Measurements from ENCODE around the gene GPR132. TPM values are rescaled to one million over a fixed set of nuclear protein-coding genes. Genes with fewer than 3 reads are reported as not detected.
A peak's percentile ranks its signal among the peaks of the same experiment; 100 is the strongest.

The GPR132 gene
- total and polyA plus RNA-seq, 9 of the 15 experiments (the other 6 are each of a cell fraction or from before 2014, with no cell fraction given) = 0.01 to 1.1 (median 0.25) TPM; not detected in 1

GRCh38 chr14:105020815-105021655 is 44.2 kb downstream of the GPR132 start, which contains the start of gene CDCA4:
CDCA4 (minus strand) TSS chr14:105021083; CDS start chr14:105011929, 9,154 bp downstream.
- peak within 1 kb of the TSS; percentile 96 for H3K27ac ChIP-seq (ENCODE audit: extremely low read depth, low read depth, low read length)
- H3K79me2 ChIP-seq (ENCODE audit: control insufficient read depth, insufficient read depth, low read length) = peaks cover 61% of the 10 kb centered on the region
- intact Hi-C loops (cut with micrococcal nuclease) (no loop called here), in situ Hi-C loops (cut with MboI) (no loop called here)
- WGBS (ENCODE audit: insufficient coverage, low coverage, missing lambda C conversion rate) = 0% methylated on average over 31 of the region's 115 CpGs
- peaks cover 25 to 36% of the 10 kb centered on the region in 2 experiments for H3K4me1 ChIP-seq (replicated peaks in 1 of 2; ENCODE audit: control insufficient read depth in 2 of 2, insufficient read depth in 2 of 2, low read length in 2 of 2)
- CTCF ChIA-PET (ENCODE audit: low intra/inter-chr PET ratio) = interaction anchor here (0.8 to 2.7 kb wide), 2 partner anchors 25 to 45 kb away, joined by 4 to 6 read pairs; no protein-coding TSS in a partner anchor
- no peaks in the 10 kb centered on the region for H3K27me3 ChIP-seq (ENCODE audit: control insufficient read depth in 2 of 2, insufficient read depth in 2 of 2, low read length in 2 of 2)
- no peaks in the 10 kb centered on the region for H3K9me3 ChIP-seq (replicated peaks; ENCODE audit: control insufficient read depth, insufficient read depth, low read depth, low read length)
- H3K4me3 ChIP-seq = peak within 1 kb of the TSS; percentile 83
- H2AFZ ChIP-seq (ENCODE audit: low read depth, low read length) = peak within 1 kb of the TSS; percentile 56
- peaks cover 17% of the 10 kb centered on the region for H4K20me1 ChIP-seq (replicated peaks; ENCODE audit: control insufficient read depth, insufficient read depth, low read length)
- peak; percentile 95 to 97 (median 97) for DNase-seq (ENCODE audit: extremely low read depth in 1 of 4, low spot score in 3 of 4)
- peak within 1 kb of the TSS; percentile 97 to 99 for H3K9ac ChIP-seq (ENCODE audit: insufficient read depth in 1 of 2, low read depth in 2 of 2, low read length in 2 of 2)
- FAIRE-seq = peak; percentile 74
- POLR2A ChIA-PET = interaction anchor here (0.6 to 2.9 kb wide), 8 partner anchors 9 to 286 kb away, joined by 3 to 16 read pairs (median 4); no protein-coding TSS in a partner anchor
- H3K4me2 ChIP-seq (ENCODE audit: insufficient read depth, low read length) = peak within 1 kb of the TSS; percentile 94
- peak; percentile 87 for ATAC-seq
- no TSS peak for BruUV-seq (replicated peaks)
- peaks cover 24% of the 10 kb centered on the region; the same call in 2 of the 3 replicates for H3K36me3 ChIP-seq (ENCODE audit: control insufficient read depth, insufficient read depth, low read length)
- peaks cover 4% of the 10 kb centered on the region for H3K9me1 ChIP-seq (ENCODE audit: control insufficient read depth, insufficient read depth, low read length)
- TF ChIP-seq GATAD2B (IDR thresholded peaks at IDR 0.05; ENCODE audit: borderline replicate concordance) (no peak; the same call in 1 of the 2 replicates), CTBP1 (IDR thresholded peaks at IDR 0.05; ENCODE audit: borderline replicate concordance) (peak; percentile 98), IRF2 (CRISPR knock-in tag; IDR thresholded peaks at IDR 0.05) (no peak), EHMT2 (IDR thresholded peaks at IDR 0.05) (no peak), DMBX1 (CRISPR knock-in tag; IDR thresholded peaks at IDR 0.05; ENCODE audit: borderline replicate concordance) (no peak), ZSCAN32 (CRISPR knock-in tag; IDR thresholded peaks at IDR 0.05) (no peak), NR2F6 (CRISPR knock-in tag; IDR thresholded peaks at IDR 0.05) (no peak), KAT8 (IDR thresholded peaks at IDR 0.05; ENCODE audit: low read depth) (no peak), ZNF165 (CRISPR knock-in tag; IDR thresholded peaks at IDR 0.05; ENCODE audit: borderline replicate concordance) (no peak), TFAP4 (CRISPR knock-in tag; IDR thresholded peaks at IDR 0.05; ENCODE audit: borderline replicate concordance) (peak; percentile 75; the same call in 1 of the 2 replicates), TEAD2 (tag; IDR thresholded peaks at IDR 0.05) (no peak), HSF4 (CRISPR knock-in tag; IDR thresholded peaks at IDR 0.05; ENCODE audit: borderline replicate concordance) (no peak), CLOCK (CRISPR knock-in tag; IDR thresholded peaks at IDR 0.05; ENCODE audit: borderline replicate concordance) (no peak), SMARCA4 (IDR thresholded peaks at IDR 0.05) (no peak), EWSR1 (IDR thresholded peaks at IDR 0.05; ENCODE audit: borderline replicate concordance, low read depth, partially characterized antibody) (no peak), KDM2B (CRISPR knock-in tag; IDR thresholded peaks at IDR 0.05) (no peak), U2AF2 (optimal IDR thresholded peaks at IDR 0.05; ENCODE audit: low read depth, low read length) (no peak), DIDO1 (tag; IDR thresholded peaks at IDR 0.05; ENCODE audit: low read depth) (no peak), PHF8 (IDR thresholded peaks at IDR 0.05; ENCODE audit: borderline replicate concordance, low read length) (peak; percentile 79; the same call in 1 of the 2 replicates)

Data from K562 (cell line).